GM18502 (cell line): ENCODE results near the gene GALNS.
"Not testable (repeated sequence)": the region's sequence is repeated elsewhere in the genome, so short reads cannot be mapped to it uniquely, and the experiment has no call there.

Experiments
- ATAC-seq: cut with Tn5 transposase; IDR thresholded peaks from one replicate; pipeline ENCODE4 v1.9.1; 2021; ENCODE audit warnings: mild to moderate bottlenecking; ENCODE audit not compliant: unreplicated experiment, poor library complexity

GALNS gene

GRCh38 chr16:88777471-88778270, 79.1 kb downstream of the GALNS start:
- no peak for ATAC-seq

GRCh38 chr16:88775825-88776224, 80.9 kb downstream of the GALNS start:
- ATAC-seq = no peak

GRCh38 chr16:88774544-88775393, 82.0 kb downstream of the GALNS start:
- no peak for ATAC-seq

- ATAC-seq = no peak
Observed at GRCh38 chr16:88773812-88774291, 82.9 kb downstream of the GALNS start.

GRCh38 chr16:88772871-88773811, 83.6 kb downstream of the GALNS start:
- no peak for ATAC-seq

GRCh38 chr16:88771781-88772180, 85.0 kb downstream of the GALNS start:
- ATAC-seq = not testable (repeated sequence)

GRCh38 chr16:88771294-88771772, 85.4 kb downstream of the GALNS start:
- no peak for ATAC-seq

GRCh38 chr16:88770461-88771293, 86.1 kb downstream of the GALNS start:
- no peak for ATAC-seq

GRCh38 chr16:88769617-88770460, 86.9 kb downstream of the GALNS start:
- ATAC-seq = peak; percentile 43

- ATAC-seq = no peak
Observed at GRCh38 chr16:88768071-88768783, 88.5 kb downstream of the GALNS start.

- no peak for ATAC-seq
Observed at GRCh38 chr16:88767546-88768070, 89.1 kb downstream of the GALNS start.

- no peak for ATAC-seq
Observed at GRCh38 chr16:88766975-88767374, 89.8 kb downstream of the GALNS start.

GRCh38 chr16:88764913-88765349, 91.8 kb downstream of the GALNS start:
- ATAC-seq = no peak

- no peak for ATAC-seq
Observed at GRCh38 chr16:88764080-88764479, 92.7 kb downstream of the GALNS start.
